ENCODE results near the gene PAQR8. TPM values are rescaled to one million over a fixed set of nuclear protein-coding genes. Genes with fewer than 3 reads are reported as not detected.
A peak's percentile ranks its signal among the peaks of the same experiment; 100 is the strongest.

Gene PAQR8
- total and polyA plus RNA-seq, 2 donors (not counting 1 experiment from before 2014, with no cell fraction given) = 2.3 to 8.5 TPM

- CTCF ChIA-PET = interaction anchor here (0.6 to 1.5 kb wide), 14 partner anchors 8 to 318 kb away, joined by 3 to 21 read pairs (median 3); partner anchors contain the start of genes MCM3 and TRAM2
- no peaks in the 10 kb centered on the region for H3K27me3 ChIP-seq (replicated peaks in 1 of 4; ENCODE audit: control extremely low read depth in 1 of 4, control insufficient read depth in 3 of 4, insufficient read depth in 4 of 4, low read length in 3 of 4)
- no peaks in the 10 kb centered on the region for H4K20me1 ChIP-seq (ENCODE audit: control insufficient read depth, insufficient read depth, low read length, poor library complexity, severe bottlenecking)
- H3K27ac ChIP-seq (ENCODE audit: low read length in 2 of 2) = no peak overlapping the region
- intact Hi-C loops (cut with micrococcal nuclease) = no loop called here
- Mint-ChIP-seq H3K27ac (no peak overlapping the region), H3K9me3 (ENCODE audit: insufficient read depth) (no peaks in the 10 kb centered on the region), H3K27me3 (no peaks in the 10 kb centered on the region), H3K4me1 (no peaks in the 10 kb centered on the region), H3K4me3 (no peak overlapping the region)
- no peak overlapping the region for H3K4me2 ChIP-seq (replicated peaks; ENCODE audit: low read depth, low read length, poor library complexity, severe bottlenecking)
- TF ChIP-seq EZH2 (IDR thresholded peaks at IDR 0.05; ENCODE audit: borderline replicate concordance, insufficient read depth, low read depth, low read length, poor library complexity, severe bottlenecking) (no peak), CTCF (IDR thresholded peaks at IDR 0.05) (peak; percentile 54)
- H3K79me2 ChIP-seq (ENCODE audit: control insufficient read depth, insufficient read depth, low read length) = no peaks in the 10 kb centered on the region
- H3K4me1 ChIP-seq (ENCODE audit: control insufficient read depth in 2 of 2, insufficient read depth in 2 of 2, low read length in 2 of 2) = no peaks in the 10 kb centered on the region
- H3K9ac ChIP-seq (ENCODE audit: low read length) = no peak overlapping the region
- H3K36me3 ChIP-seq (replicated peaks in 1 of 2; ENCODE audit: control extremely low read depth in 1 of 2, control insufficient read depth in 1 of 2, extremely low read depth in 1 of 2, insufficient read depth in 2 of 2, low read length in 1 of 2) = peaks cover 0 to 14% of the 10 kb centered on the region in 2 experiments
- peak; percentile 65 for ATAC-seq (ENCODE audit: low read depth)
- POLR2A ChIA-PET = interaction anchor here (0.6 kb wide), 2 partner anchors 333 to 577 kb away, joined by 6 to 7 read pairs; no protein-coding TSS in a partner anchor
- no peaks in the 10 kb centered on the region for H3K9me3 ChIP-seq (ENCODE audit: control extremely low read depth in 1 of 3, control insufficient read depth in 2 of 3, insufficient read depth in 1 of 3, low read length in 2 of 3)
- no peak overlapping the region for H3K4me3 ChIP-seq (ENCODE audit: control extremely low read depth in 1 of 5, extremely low read depth in 1 of 5, insufficient read depth in 1 of 5, low read depth in 2 of 5, low read length in 4 of 5)
- DNase-seq = peak; percentile 53
- no peak overlapping the region for H2AFZ ChIP-seq (ENCODE audit: insufficient read depth, low read depth, low read length, poor library complexity, severe bottlenecking)
Measured at GRCh38 chr6:52407467-52407866, 45.5 kb downstream of the PAQR8 start.

- Mint-ChIP-seq H3K4me3 (no peak overlapping the region), H3K9me3 (ENCODE audit: insufficient read depth) (no peaks in the 10 kb centered on the region), H3K27me3 (peaks cover 4% of the 10 kb centered on the region), H3K27ac (no peak overlapping the region), H3K4me1 (no peaks in the 10 kb centered on the region)
- TF ChIP-seq CTCF (IDR thresholded peaks at IDR 0.05) (no peak), EZH2 (IDR thresholded peaks at IDR 0.05; ENCODE audit: borderline replicate concordance, insufficient read depth, low read depth, low read length, poor library complexity, severe bottlenecking) (no peak)
- ChIA-PET CTCF (interaction anchor here (0.5 to 1.2 kb wide), 2 partner anchors 12 to 1076 kb away, joined by 3 to 4 read pairs; no protein-coding TSS in a partner anchor), POLR2A (no interaction called here)
- Histone ChIP-seq H3K9ac (ENCODE audit: low read length) (no peak overlapping the region), H3K27ac (ENCODE audit: low read length in 2 of 2) (no peak overlapping the region), H2AFZ (ENCODE audit: insufficient read depth, low read depth, low read length, poor library complexity, severe bottlenecking) (no peak overlapping the region), H3K4me3 (ENCODE audit: control extremely low read depth in 1 of 5, extremely low read depth in 1 of 5, insufficient read depth in 1 of 5, low read depth in 2 of 5, low read length in 4 of 5) (no peak overlapping the region), H3K79me2 (ENCODE audit: control insufficient read depth, insufficient read depth, low read length) (no peaks in the 10 kb centered on the region), H3K4me2 (replicated peaks; ENCODE audit: low read depth, low read length, poor library complexity, severe bottlenecking) (no peak overlapping the region), H3K27me3 (replicated peaks in 1 of 4; ENCODE audit: control extremely low read depth in 1 of 4, control insufficient read depth in 3 of 4, insufficient read depth in 4 of 4, low read length in 3 of 4) (no peaks in the 10 kb centered on the region), H4K20me1 (ENCODE audit: control insufficient read depth, insufficient read depth, low read length, poor library complexity, severe bottlenecking) (no peaks in the 10 kb centered on the region), H3K9me3 (ENCODE audit: control extremely low read depth in 1 of 3, control insufficient read depth in 2 of 3, insufficient read depth in 1 of 3, low read length in 2 of 3) (no peaks in the 10 kb centered on the region), H3K36me3 (replicated peaks in 1 of 2; ENCODE audit: control extremely low read depth in 1 of 2, control insufficient read depth in 1 of 2, extremely low read depth in 1 of 2, insufficient read depth in 2 of 2, low read length in 1 of 2) (peaks cover 0 to 5% of the 10 kb centered on the region in 2 experiments), H3K4me1 (ENCODE audit: control insufficient read depth in 2 of 2, insufficient read depth in 2 of 2, low read length in 2 of 2) (no peaks in the 10 kb centered on the region)
- no CpG with 5 or more reads among the region's 1 CpG for WGBS (ENCODE audit: insufficient coverage)
- DNase-seq (no peak), ATAC-seq (ENCODE audit: low read depth) (no peak)
- intact Hi-C loops (cut with micrococcal nuclease) = no loop called here
Measured at GRCh38 chr6:52409499-52409898, 47.5 kb downstream of the PAQR8 start.
